GM19023 (cell line): ENCODE results near the gene UBD.
A peak's percentile ranks its signal among the peaks of the same experiment; 100 is the strongest.

Experiments used
- ATAC-seq: cut with Tn5 transposase; IDR thresholded peaks from one replicate; pipeline ENCODE4 v1.9.1; 2021; ENCODE audit warnings: mild to moderate bottlenecking, moderate library complexity; ENCODE audit not compliant: unreplicated experiment

UBD gene

GRCh38 chr6:29561606-29562181 lies 2.2 kb upstream of the UBD start:
- ATAC-seq: no peak

GRCh38 chr6:29561091-29561490 lies 1.6 kb upstream of the UBD start:
- no peak for ATAC-seq

GRCh38 chr6:29558439-29559079 lies 973 bp downstream of the UBD start:
- ATAC-seq: no peak

GRCh38 chr6:29557320-29557719 lies 2.2 kb downstream of the UBD start:
- ATAC-seq: no peak

- no peak for ATAC-seq
These were observed 4.8 kb downstream of the UBD start for GRCh38 chr6:29554764-29555163.

GRCh38 chr6:29553268-29554057 lies 6.1 kb downstream of the UBD start:
- ATAC-seq: peak; percentile 49

GRCh38 chr6:29552512-29553051 lies 7.0 kb downstream of the UBD start:
- peak; percentile 69 for ATAC-seq

- ATAC-seq: no peak
These were observed 12.0 kb downstream of the UBD start for GRCh38 chr6:29547573-29547972.

GRCh38 chr6:29537714-29538403 lies 21.7 kb downstream of the UBD start:
- no peak for ATAC-seq

GRCh38 chr6:29532320-29532951 lies 27.1 kb downstream of the UBD start:
- no peak for ATAC-seq

GRCh38 chr6:29531668-29532067 lies 27.9 kb downstream of the UBD start:
- ATAC-seq: no peak

- no peak for ATAC-seq
These were observed 28.7 kb downstream of the UBD start for GRCh38 chr6:29530671-29531310.

GRCh38 chr6:29529956-29530355 lies 29.6 kb downstream of the UBD start:
- ATAC-seq: no peak

- ATAC-seq: no peak
These were observed 30.5 kb downstream of the UBD start for GRCh38 chr6:29528988-29529560.

- ATAC-seq: no peak
These were observed 31.1 kb downstream of the UBD start for GRCh38 chr6:29528300-29528931.

- ATAC-seq: no peak
These were observed 32.0 kb downstream of the UBD start for GRCh38 chr6:29527564-29527963.

- no peak for ATAC-seq
These were observed 32.4 kb downstream of the UBD start for GRCh38 chr6:29527126-29527525.

GRCh38 chr6:29525311-29525639 lies 34.3 kb downstream of the UBD start:
- no peak for ATAC-seq

- ATAC-seq: no peak
These were observed 34.9 kb downstream of the UBD start for GRCh38 chr6:29524444-29525310.
